GM18517 (cell line): Measurements from ENCODE around the gene SYT8.

ENCODE experiments used
- ATAC-seq: cut with Tn5 transposase; IDR thresholded peaks from one replicate; pipeline ENCODE4 v1.9.1; 2021; ENCODE audit warnings: mild to moderate bottlenecking, moderate library complexity; ENCODE audit not compliant: unreplicated experiment

SYT8 gene

DNA sequence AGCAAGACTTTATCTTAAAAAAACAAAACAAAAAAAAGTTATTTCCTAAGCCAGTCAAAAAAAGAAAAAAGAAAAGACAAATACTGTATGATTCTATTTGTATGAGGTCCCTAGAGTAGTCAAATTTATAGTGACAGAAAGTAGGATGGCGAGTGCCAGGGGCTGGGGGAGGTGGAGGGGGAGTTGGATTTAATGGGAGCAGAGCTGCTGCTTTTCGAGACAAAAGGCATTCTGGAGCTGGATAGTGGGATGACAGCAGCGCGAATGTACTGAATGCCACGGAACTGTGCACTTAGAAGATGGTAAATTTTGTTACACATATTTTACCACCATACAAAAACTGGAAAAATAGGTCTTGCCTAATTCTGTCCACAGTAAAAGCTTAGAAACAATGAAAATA, 17.8 kb upstream of the SYT8 start:
- ATAC-seq: no peak

- ATAC-seq: no peak
These were observed 17.3 kb upstream of the SYT8 start for GRCh38 chr11:1817511-1817910.

GRCh38 chr11:1819074-1819473, 15.7 kb upstream of the SYT8 start:
- no peak for ATAC-seq

- no peak for ATAC-seq
These were observed 14.1 kb upstream of the SYT8 start for GRCh38 chr11:1820463-1821325.

GRCh38 chr11:1821562-1821961, 13.2 kb upstream of the SYT8 start:
- no peak for ATAC-seq

GRCh38 chr11:1822648-1823375, 12.0 kb upstream of the SYT8 start:
- ATAC-seq: no peak

- ATAC-seq: no peak
These were observed 11.2 kb upstream of the SYT8 start for GRCh38 chr11:1823376-1824220.

GRCh38 chr11:1824221-1825038, 10.4 kb upstream of the SYT8 start:
- no peak for ATAC-seq

GRCh38 chr11:1825039-1825740, 9.6 kb upstream of the SYT8 start:
- no peak for ATAC-seq

- no peak for ATAC-seq
These were observed 8.9 kb upstream of the SYT8 start for GRCh38 chr11:1825785-1826451.

GRCh38 chr11:1826552-1827094, 8.2 kb upstream of the SYT8 start:
- no peak for ATAC-seq

GRCh38 chr11:1827095-1827813, 7.5 kb upstream of the SYT8 start:
- ATAC-seq: no peak

DNA sequence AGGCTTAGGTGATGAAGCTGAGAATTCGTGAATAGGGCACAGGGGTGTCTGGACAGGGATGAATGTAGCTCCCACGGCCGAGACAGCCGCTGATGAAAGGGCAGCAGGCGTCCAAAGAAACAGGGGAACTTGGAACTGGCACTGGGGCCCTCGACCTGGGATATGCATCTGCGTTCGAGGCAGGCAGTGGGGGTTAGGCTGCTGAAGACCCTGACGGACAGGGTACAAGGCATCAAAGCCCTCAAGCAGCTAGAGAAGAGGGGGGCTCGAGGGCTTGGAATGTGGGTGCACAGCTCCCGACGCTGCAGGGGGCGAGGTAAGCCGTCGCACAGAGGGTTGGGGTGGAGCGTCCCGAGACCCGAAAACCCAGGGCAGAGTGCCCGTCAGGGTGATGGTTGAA, 6.9 kb upstream of the SYT8 start:
- ATAC-seq: no peak

GRCh38 chr11:1828542-1828941, 6.2 kb upstream of the SYT8 start:
- no peak for ATAC-seq

DNA sequence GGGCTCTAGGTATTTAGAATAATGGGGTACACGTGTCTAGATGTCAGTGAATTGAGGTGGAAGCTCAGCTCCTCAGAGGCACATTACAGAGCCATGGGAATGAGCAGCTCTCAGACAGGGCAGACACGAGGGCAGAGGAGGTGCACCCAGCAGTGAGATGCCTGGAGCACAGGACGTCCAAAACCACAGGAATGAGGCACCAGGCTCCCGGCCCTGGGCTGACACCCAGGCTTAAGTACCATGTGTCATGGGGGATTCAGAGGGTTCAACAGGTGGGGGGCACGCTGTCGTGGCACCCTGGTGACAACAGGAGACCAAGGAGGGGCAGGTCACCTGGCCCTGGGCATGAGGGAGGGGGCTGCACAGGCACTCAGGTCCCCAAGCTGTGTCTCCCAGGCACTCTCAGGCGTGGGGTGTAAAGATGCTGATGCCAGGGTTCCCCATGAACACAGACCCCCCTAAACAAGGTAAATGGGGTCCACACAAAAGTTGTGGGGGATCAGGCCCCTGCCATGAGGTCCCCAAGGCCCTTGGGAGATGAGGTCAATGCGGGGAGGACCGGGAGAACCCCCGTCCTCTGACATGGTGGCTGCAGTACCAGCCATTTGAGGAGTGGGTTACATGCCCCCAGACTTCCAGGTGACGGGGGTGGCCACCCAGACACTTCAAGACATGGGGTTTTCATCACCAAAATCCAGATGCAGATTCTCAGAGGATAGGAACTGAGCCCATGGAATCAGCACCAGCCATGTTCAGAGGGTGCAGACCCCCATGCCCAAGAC, 5.6 kb upstream of the SYT8 start:
- no peak for ATAC-seq

- no peak for ATAC-seq
These were observed 4.8 kb upstream of the SYT8 start for GRCh38 chr11:1830004-1830321.

DNA sequence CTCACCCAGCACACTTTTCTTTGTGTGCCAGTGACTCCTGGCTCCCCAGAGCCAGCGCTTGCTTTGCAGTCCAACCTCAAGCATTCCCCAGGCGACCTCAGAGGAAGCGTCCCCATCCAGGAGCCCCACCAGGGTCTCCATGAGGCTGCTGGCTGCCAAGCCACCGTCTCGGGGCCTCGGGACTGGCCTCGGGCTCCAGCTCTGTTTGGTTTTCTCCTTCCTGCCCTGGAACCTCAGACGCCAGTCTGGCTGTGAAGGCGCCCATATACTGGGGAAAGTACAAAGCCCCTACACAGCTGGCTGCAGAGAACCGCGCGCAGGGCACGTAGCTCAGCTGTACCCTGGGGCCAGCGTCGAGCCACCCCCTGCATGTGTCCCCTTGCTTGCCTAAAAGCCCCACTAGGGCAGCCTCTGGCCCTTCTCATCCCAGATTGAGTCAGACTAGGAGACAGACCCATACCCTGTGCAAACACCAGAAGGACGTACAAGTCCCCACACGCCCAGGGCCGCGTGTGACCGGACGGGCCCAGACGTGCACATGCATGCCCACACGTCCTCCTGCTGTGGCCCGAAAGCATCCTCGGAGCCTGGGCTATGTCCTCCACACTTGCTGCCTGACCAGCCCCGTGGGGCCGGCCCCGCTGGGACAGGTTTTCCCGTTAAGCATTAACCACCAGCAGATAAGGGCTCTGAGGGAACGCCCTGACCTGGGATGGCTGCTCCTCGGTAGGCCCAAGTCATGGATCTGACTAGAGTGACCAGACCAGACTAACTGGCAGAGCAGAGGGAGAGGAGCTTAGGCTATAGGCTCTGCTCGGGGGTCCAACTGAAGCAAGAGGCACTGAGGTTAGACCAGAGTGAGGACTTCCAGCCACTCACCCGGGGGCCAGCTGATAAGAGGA, 4.2 kb upstream of the SYT8 start:
- ATAC-seq: no peak
